H1 (cell line): ENCODE measurements around the gene CDC45. TPM values are rescaled to one million over a fixed set of nuclear protein-coding genes. Genes with fewer than 3 reads are reported as not detected.

Source experiments
- CTCF ChIA-PET: fragments of 300-600 bp; sonication (Branson Sonifier 250); formaldehyde crosslinking; loops from one replicate; lab custom pipeline; 2021; ENCODE audit not compliant: partially characterized antibody; lab: Charles Lee
- POLR2A ChIA-PET: fragments of 300-600 bp; sonication (Branson Sonifier 250); formaldehyde crosslinking; loops from one replicate; lab custom pipeline; 2021; ENCODE audit warnings: inconsistent platforms; ENCODE audit not compliant: partially characterized antibody; lab: Charles Lee
- DNase-seq, 2 experiments: peaks; one replicate each; pipeline versions ENCODE4 v3.0.0 to v3.0.0-alpha.2; 2010 to 2022; ENCODE audit warnings: low spot score in 2 of 2, low read depth in 1 of 2, mixed read lengths in 1 of 2
- FAIRE-seq: peaks from 2 replicates; lab custom pipeline; 2011; peaks lifted over from hg19 to GRCh38; lab: Jason Lieb, UNC
- H2AFZ ChIP-seq: 2 replicates; pipeline ENCODE4 v1.8.1; 2012; ENCODE audit warnings: low read length, inconsistent platforms
- H2AK5ac ChIP-seq: 2 replicates; pipeline ENCODE4 v1.6.1; 2013; ENCODE audit warnings: low read depth, low read length
- H2BK120ac ChIP-seq: replicated peaks from 2 replicates; pipeline ENCODE3; 2013; ENCODE audit warnings: low read depth, low read length, inconsistent platforms
- H2BK12ac ChIP-seq: 2 replicates; pipeline ENCODE4 v1.6.1; 2013; ENCODE audit warnings: low read depth, low read length
- H2BK15ac ChIP-seq: 2 replicates; pipeline ENCODE4 v1.6.1; 2013; ENCODE audit warnings: low read length
- H2BK20ac ChIP-seq: 2 replicates; pipeline ENCODE4 v1.6.1; 2013; ENCODE audit warnings: low read length
- H2BK5ac ChIP-seq: 2 replicates; pipeline ENCODE4 v1.6.1; 2013; ENCODE audit warnings: low read depth, low read length
- H3K14ac ChIP-seq: 2 replicates; pipeline ENCODE4 v1.6.1; 2013; ENCODE audit warnings: inconsistent platforms; ENCODE audit not compliant: insufficient read length
- H3K18ac ChIP-seq: 2 replicates; pipeline ENCODE4 v1.6.1; 2013; ENCODE audit warnings: low read length; ENCODE audit errors: extremely low read depth
- H3K23ac ChIP-seq: 2 replicates; pipeline ENCODE4 v1.6.1; 2013; ENCODE audit warnings: inconsistent platforms; ENCODE audit not compliant: insufficient read length
- H3K23me2 ChIP-seq: 2 replicates; pipeline ENCODE4 v1.6.1; 2013; ENCODE audit warnings: low read depth, low read length
- H3K27ac ChIP-seq: 2 replicates; pipeline ENCODE4 v1.6.1; 2011; ENCODE audit warnings: low read depth, low read length, inconsistent platforms
- H3K27me3 ChIP-seq, 4 experiments: replicated peaks in 1 of 4; 1 replicate in 1 of 4; 2 replicates in 3 of 4; pipeline versions ENCODE4 v1.6.1 to v1.8.1; 2011 to 2013; ENCODE audit warnings: low read length in 3 of 4, mild to moderate bottlenecking in 3 of 4, inconsistent platforms in 2 of 4, mixed read lengths in 2 of 4, moderate library complexity in 1 of 4; ENCODE audit not compliant: control insufficient read depth in 3 of 4, insufficient read depth in 3 of 4; ENCODE audit errors: extremely low read depth in 1 of 4
- H3K36me3 ChIP-seq, 4 experiments: 2 replicates each; pipeline versions ENCODE4 v1.6.1 to v1.8.1; 2011 to 2013; ENCODE audit warnings: mild to moderate bottlenecking in 4 of 4, low read length in 3 of 4, moderate library complexity in 2 of 4, control low read depth in 1 of 4, inconsistent platforms in 1 of 4; ENCODE audit not compliant: insufficient read depth in 4 of 4, control insufficient read depth in 2 of 4
- H3K4ac ChIP-seq: replicated peaks from 2 replicates; pipeline ENCODE3; 2013; ENCODE audit warnings: low read length, low read depth, mixed read lengths, inconsistent platforms; ENCODE audit not compliant: insufficient read length
- H3K4me1 ChIP-seq, 4 experiments: replicated peaks in 1 of 4; 1 replicate in 1 of 4; 2 replicates in 3 of 4; pipeline versions ENCODE4 v1.6.1 to v1.8.1; 2011 to 2013; ENCODE audit warnings: low read length in 3 of 4, inconsistent platforms in 2 of 4, mixed read lengths in 1 of 4; ENCODE audit not compliant: insufficient read depth in 4 of 4, control insufficient read depth in 3 of 4
- H3K4me2 ChIP-seq, 2 experiments: 2 replicates each; pipeline versions ENCODE4 v1.6.1 to v1.8.1; 2011 to 2013; ENCODE audit warnings: low read depth in 2 of 2, low read length in 2 of 2, control low read depth in 1 of 2, inconsistent platforms in 1 of 2, mild to moderate bottlenecking in 1 of 2; ENCODE audit not compliant: insufficient read depth in 1 of 2
- H3K4me3 ChIP-seq, 4 experiments: fragments of 200-600, 300-600 bp in 1 of 4; sonication (generic), shearing (Covaris generic), sonication (Bioruptor Twin) in 1 of 4; 2 replicates each; pipeline versions ENCODE4 v1.5.1 to v1.8.1; 2011 to 2016; ENCODE audit warnings: low read length in 4 of 4, low read depth in 3 of 4, control low read depth in 2 of 4, inconsistent platforms in 2 of 4, mild to moderate bottlenecking in 2 of 4, mixed read lengths in 1 of 4, moderate library complexity in 1 of 4; ENCODE audit not compliant: insufficient read depth in 2 of 4; ENCODE audit errors: extremely low read depth in 1 of 4
- H3K56ac ChIP-seq: replicated peaks from 2 replicates; pipeline ENCODE3; 2013; ENCODE audit warnings: low read depth, mild to moderate bottlenecking, mixed read lengths, low read length, inconsistent platforms; ENCODE audit not compliant: insufficient read length
- H3K79me1 ChIP-seq: 2 replicates; pipeline ENCODE4 v1.6.1; 2013; ENCODE audit warnings: low read depth, low read length, control low read depth
- H3K79me2 ChIP-seq, 2 experiments: 2 replicates each; pipeline versions ENCODE4 v1.6.1 to v1.8.1; 2012 to 2013; ENCODE audit warnings: low read length in 2 of 2, mild to moderate bottlenecking in 2 of 2, inconsistent platforms in 1 of 2; ENCODE audit not compliant: insufficient read depth in 2 of 2, control insufficient read depth in 1 of 2
- H3K9ac ChIP-seq, 4 experiments: replicated peaks in 1 of 4; 1 replicate in 1 of 4; 2 replicates in 3 of 4; pipeline versions ENCODE4 v1.6.1 to v1.8.1; 2011 to 2013; ENCODE audit warnings: low read depth in 3 of 4, low read length in 3 of 4, control low read depth in 2 of 4, mild to moderate bottlenecking in 2 of 4, moderate library complexity in 2 of 4, inconsistent platforms in 1 of 4; ENCODE audit errors: extremely low read depth in 1 of 4
- H3K9me3 ChIP-seq, 2 experiments: 2 replicates each; pipeline versions ENCODE4 v1.6.1 to v1.8.1; 2012 to 2013; ENCODE audit warnings: mild to moderate bottlenecking in 2 of 2, moderate library complexity in 2 of 2, control low read depth in 1 of 2, inconsistent platforms in 1 of 2, low read depth in 1 of 2, low read length in 1 of 2, mixed read lengths in 1 of 2; ENCODE audit not compliant: insufficient read depth in 2 of 2
- H4K20me1 ChIP-seq, 2 experiments: replicated peaks in 1 of 2; 2 replicates each; pipeline versions ENCODE3 to v1.8.1; 2011 to 2013; ENCODE audit warnings: inconsistent platforms in 2 of 2, low read length in 2 of 2, mild to moderate bottlenecking in 1 of 2; ENCODE audit not compliant: insufficient read depth in 2 of 2, control insufficient read depth in 1 of 2
- H4K5ac ChIP-seq: 2 replicates; pipeline ENCODE4 v1.6.1; 2013; ENCODE audit warnings: low read length, low read depth, mixed read lengths, inconsistent platforms; ENCODE audit not compliant: insufficient read length
- H4K8ac ChIP-seq: 2 replicates; pipeline ENCODE4 v1.8.0; 2013; ENCODE audit warnings: mild to moderate bottlenecking, moderate library complexity, low read length, inconsistent platforms; ENCODE audit not compliant: insufficient read depth; ENCODE audit errors: extremely low read depth
- H4K91ac ChIP-seq: replicated peaks from 2 replicates; pipeline ENCODE3; 2013; ENCODE audit warnings: low read length, mixed read lengths, inconsistent platforms; ENCODE audit not compliant: insufficient read length
- CHD1 ChIP-seq: IDR thresholded peaks from 2 replicates; pipeline ENCODE4 v1.6.1; 2012; ENCODE audit warnings: low read depth, low read length, improper control_type of control experiment
- EP300 ChIP-seq, 2 experiments: IDR thresholded peaks; 1 replicate in 1 of 2; 2 replicates in 1 of 2; pipeline ENCODE4 v1.6.1; 2011 to 2012; ENCODE audit warnings: low read depth in 2 of 2, low read length in 2 of 2, mild to moderate bottlenecking in 2 of 2, borderline replicate concordance in 1 of 2, inconsistent platforms in 1 of 2, moderate library complexity in 1 of 2
- JUN ChIP-seq: IDR thresholded peaks from 2 replicates; pipeline ENCODE4 v1.6.1; 2011; ENCODE audit warnings: low read depth, mild to moderate bottlenecking, improper control_type of control experiment, low read length
- MAX ChIP-seq: IDR thresholded peaks from 2 replicates; pipeline ENCODE4 v1.6.1; 2012; ENCODE audit warnings: inconsistent platforms
- NRF1 ChIP-seq: IDR thresholded peaks from 2 replicates; pipeline ENCODE4 v1.6.1; 2011; ENCODE audit warnings: mild to moderate bottlenecking, low read depth, low read length, improper control_type of control experiment
- PHF8 ChIP-seq: fragments of 200-600 bp; sonication (generic); conservative IDR thresholded peaks from 2 replicates; pipeline ENCODE4 v1.7.1; 2012; ENCODE audit warnings: low read depth, mild to moderate bottlenecking, inconsistent platforms, low read length, moderate library complexity
- SIN3A ChIP-seq, 2 experiments: IDR thresholded peaks in 1 of 2; conservative IDR thresholded peaks in 1 of 2; 2 replicates each; pipeline ENCODE4 v1.6.1; 2011 to 2012; ENCODE audit warnings: low read length in 2 of 2, improper control_type of control experiment in 1 of 2, low read depth in 1 of 2, mild to moderate bottlenecking in 1 of 2
- SIX5 ChIP-seq: IDR thresholded peaks from 2 replicates; pipeline ENCODE4 v1.6.1; 2011; ENCODE audit warnings: mild to moderate bottlenecking, low read depth, low read length
- SP4 ChIP-seq: IDR thresholded peaks from 2 replicates; pipeline ENCODE4 v1.6.1; 2012; ENCODE audit warnings: low read length, inconsistent platforms
- TAF7 ChIP-seq: optimal IDR thresholded peaks from 2 replicates; pipeline ENCODE3; 2011; ENCODE audit warnings: low read depth, mild to moderate bottlenecking, inconsistent platforms, low read length, moderate library complexity, borderline replicate concordance
- YY1 ChIP-seq: IDR thresholded peaks from 2 replicates; pipeline ENCODE4 v1.6.1; 2011; ENCODE audit warnings: low read depth, mild to moderate bottlenecking, low read length
- WGBS, 2 experiments: shearing (Covaris generic) in 1 of 2; methylation state at CpG; one replicate each; pipeline versions ENCODE4 v1.1.6 to v1.1.7; 2013 to 2015; ENCODE audit warnings: low lambda C conversion rate in 2 of 2, mixed read lengths in 2 of 2, inconsistent platforms in 1 of 2, low coverage in 1 of 2, missing lambda C conversion rate in 1 of 2; ENCODE audit not compliant: insufficient replicate concordance in 2 of 2, insufficient coverage in 1 of 2, insufficient read length in 1 of 2; ENCODE audit errors: extremely low coverage in 1 of 2, missing lambda C conversion rate in 1 of 2; 5-methylcytosine and 5-hydroxymethylcytosine counted together
- polyA plus RNA-seq, 7 experiments: library from polyadenylated mRNA; depleted of rRNA in 3 of 7; stranded (reverse) in 5 of 7; unstranded in 2 of 7; fragments of >200 nt in 5 of 7; fragments of 200-250 nt in 2 of 7; gene quantifications; 1 replicate in 5 of 7; 2 replicates in 1 of 7; 4 replicates in 1 of 7; pipeline versions ENCODE4 v1.2.1 to v1.2.3, GENCODE V29; 2011 to 2013; ENCODE audit warnings: missing spikeins in 2 of 7, mixed read lengths in 2 of 7
- total RNA-seq: library from RNA; stranded (reverse); fragmentation: NEBNext Ultra II Directional; extraction: Animal tissue kit (Norgen Biotek cat#: 25700); gene quantifications from 2 replicates; pipeline ENCODE4 v1.2.1, GENCODE V29; 2021

CDC45 gene
- total and polyA plus RNA-seq, 2 of the 8 experiments (the other 6 are each of a cell fraction or from before 2014, with no cell fraction given), result 31.9 to 37.7 TPM

- Histone ChIP-seq H3K14ac (no peak within 1 kb of the TSS), H2BK15ac (0 out of 2 replicates have a peak within 1 kb of the TSS, but pooled peaks have one; percentile 95), H3K9ac (peak within 1 kb of the TSS; percentile 80 to 98 (median 85)), H3K4me2 (peak within 1 kb of the TSS; percentile 58 to 98), H2BK120ac (peak within 1 kb of the TSS; percentile 45), H3K23me2 (peaks cover 11% of the 10 kb centered on the region), H4K91ac (peak within 1 kb of the TSS; percentile 84), H3K4me3 (peak within 1 kb of the TSS; percentile 77 to 89 (median 81)), H3K36me3 (peaks cover 3 to 11% (median 9%) of the 10 kb centered on the region in 4 experiments; a peak in 5 of 8 replicates), H2AFZ (peak within 1 kb of the TSS; percentile 86; the same call in 1 of the 2 replicates), H3K4ac (no peak within 1 kb of the TSS), H2AK5ac (no peak within 1 kb of the TSS; the same call in 1 of the 2 replicates), H3K27me3 (no peaks in the 10 kb centered on the region), H3K79me2 (peaks cover 27 to 38% of the 10 kb centered on the region in 2 experiments), H3K4me1 (peaks cover 0 to 9% (median 4%) of the 10 kb centered on the region in 4 experiments; a peak in 5 of 7 replicates), H4K20me1 (peaks cover 15 to 18% of the 10 kb centered on the region in 2 experiments), H2BK20ac (no peak within 1 kb of the TSS), H3K27ac (peak within 1 kb of the TSS; percentile 66; the same call in 1 of the 2 replicates), H4K8ac (peak within 1 kb of the TSS; percentile 98; the same call in 1 of the 2 replicates), H3K23ac (no peak within 1 kb of the TSS), H3K56ac (peak within 1 kb of the TSS; percentile 92), H3K18ac (peak within 1 kb of the TSS; percentile 95), H2BK5ac (peak within 1 kb of the TSS; percentile 36), H4K5ac (peak within 1 kb of the TSS; percentile 92), H3K9me3 (no peaks in the 10 kb centered on the region), H2BK12ac (0 out of 2 replicates have a peak within 1 kb of the TSS, but pooled peaks have one; percentile 60), H3K79me1 (peaks cover 8% of the 10 kb centered on the region; the same call in 1 of the 2 replicates)
- ChIA-PET CTCF (no interaction called here), POLR2A (interaction anchor here (0.8 to 7.9 kb wide), 14 partner anchors 8 to 258 kb away, joined by 3 to 127 read pairs (median 4); partner anchors contain the start of genes C22orf39, CDC45, CLTCL1 and SLC25A1)
- FAIRE-seq, result no peak
- WGBS, 2 experiments, result 2% methylated on average over 56 of the region's 74 CpGs; no CpG with 5 or more reads in 1 of the 2 experiments
- peak in 1 of 2 experiments; percentile 91 for DNase-seq
- TF ChIP-seq MAX (peak; percentile 86), SIN3A (conservative IDR thresholded peaks at IDR 0.05 in 1 of 2, IDR thresholded peaks at IDR 0.05 in 1 of 2; ENCODE audit: low read depth in 1 of 2, low read length in 2 of 2) (peak; percentile 23 to 78; a peak in 2 of 4 replicates), EP300 (IDR thresholded peaks at IDR 0.05; ENCODE audit: borderline replicate concordance in 1 of 2, low read depth in 2 of 2, low read length in 2 of 2) (no peak), JUN (no peak), SP4 (no peak), NRF1 (no peak), PHF8 (peak; percentile 64), YY1 (peak; percentile 90), SIX5 (no peak), CHD1 (no peak), TAF7 (no peak)
Observed at GRCh38 chr22:19432133-19432851, 47.4 kb upstream of the CDC45 start, which contains the start of gene MRPL40. MRPL40 (plus strand) TSS chr22:19432545; CDS start chr22:19432555, 10 bp downstream.
